Measurements from ENCODE around the gene UMPS. TPM values are rescaled to one million over a fixed set of nuclear protein-coding genes. Genes with fewer than 3 reads are reported as not detected.

UMPS gene
- total and polyA plus RNA-seq, 9 of the 15 experiments (the other 6 are each of a cell fraction or from before 2014, with no cell fraction given) = 28.9 to 91.0 (median 45.9) TPM

DNA sequence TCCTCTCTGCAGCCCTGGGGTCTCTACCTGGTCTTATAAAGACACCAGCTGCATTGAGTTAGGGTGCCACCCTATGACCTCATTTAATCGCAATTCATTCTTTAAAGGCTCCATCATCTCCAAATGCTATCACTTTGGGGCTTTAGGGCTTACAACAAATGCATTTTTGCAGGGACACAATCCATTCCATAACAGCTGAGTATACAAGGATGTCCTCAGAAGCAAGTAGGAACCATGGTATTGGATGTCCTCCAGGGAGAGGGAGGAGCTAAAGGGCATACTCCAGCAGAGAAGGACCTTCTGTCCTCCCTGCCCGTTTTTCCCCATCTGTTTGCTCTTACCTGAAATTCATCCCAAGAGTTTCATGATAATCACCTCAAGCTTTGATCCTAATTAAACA is 30.3 kb downstream of the UMPS start:
- no peak for TF ChIP-seq SPI1 (IDR thresholded peaks at IDR 0.05; ENCODE audit: borderline replicate concordance, low read depth, low read length)
- TF ChIP-seq, protein P1, sequence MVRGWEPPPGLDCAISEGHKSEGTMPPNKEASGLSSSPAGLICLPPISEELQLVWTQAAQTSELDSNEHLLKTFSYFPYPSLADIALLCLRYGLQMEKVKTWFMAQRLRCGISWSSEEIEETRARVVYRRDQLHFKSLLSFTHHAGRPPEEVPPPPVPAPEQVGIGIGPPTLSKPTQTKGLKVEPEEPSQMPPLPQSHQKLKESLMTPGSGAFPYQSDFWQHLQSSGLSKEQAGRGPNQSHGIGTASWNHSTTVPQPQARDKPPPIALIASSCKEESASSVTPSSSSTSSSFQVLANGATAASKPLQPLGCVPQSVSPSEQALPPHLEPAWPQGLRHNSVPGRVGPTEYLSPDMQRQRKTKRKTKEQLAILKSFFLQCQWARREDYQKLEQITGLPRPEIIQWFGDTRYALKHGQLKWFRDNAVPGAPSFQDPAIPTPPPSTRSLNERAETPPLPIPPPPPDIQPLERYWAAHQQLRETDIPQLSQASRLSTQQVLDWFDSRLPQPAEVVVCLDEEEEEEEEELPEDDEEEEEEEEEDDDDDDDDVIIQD (CRISPR knock-in tag; IDR thresholded peaks at IDR 0.05) = no peak
- no peak for TF ChIP-seq HDAC6 (IDR thresholded peaks at IDR 0.05; ENCODE audit: low read depth, low read length)
- TF ChIP-seq, protein P2, sequence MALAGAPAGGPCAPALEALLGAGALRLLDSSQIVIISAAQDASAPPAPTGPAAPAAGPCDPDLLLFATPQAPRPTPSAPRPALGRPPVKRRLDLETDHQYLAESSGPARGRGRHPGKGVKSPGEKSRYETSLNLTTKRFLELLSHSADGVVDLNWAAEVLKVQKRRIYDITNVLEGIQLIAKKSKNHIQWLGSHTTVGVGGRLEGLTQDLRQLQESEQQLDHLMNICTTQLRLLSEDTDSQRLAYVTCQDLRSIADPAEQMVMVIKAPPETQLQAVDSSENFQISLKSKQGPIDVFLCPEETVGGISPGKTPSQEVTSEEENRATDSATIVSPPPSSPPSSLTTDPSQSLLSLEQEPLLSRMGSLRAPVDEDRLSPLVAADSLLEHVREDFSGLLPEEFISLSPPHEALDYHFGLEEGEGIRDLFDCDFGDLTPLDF (CRISPR knock-in tag; IDR thresholded peaks at IDR 0.05) = no peak
- POLR2A ChIA-PET = interaction anchor here (0.6 to 1.1 kb wide), 2 partner anchors 16 to 190 kb away, joined by 4 read pairs; no protein-coding TSS in a partner anchor
- no peaks in the 10 kb centered on the region; the same call in 2 of the 3 replicates for H3K36me3 ChIP-seq (ENCODE audit: control insufficient read depth, insufficient read depth, low read length)
- no peak for DNase-seq (ENCODE audit: extremely low read depth in 1 of 4, low spot score in 3 of 4)
- CTCF ChIA-PET (ENCODE audit: low intra/inter-chr PET ratio) = interaction anchor here (2.0 kb wide), 1 partner anchor 141 kb away, joined by 25 read pairs; no protein-coding TSS in a partner anchor
- H3K9ac ChIP-seq (ENCODE audit: insufficient read depth in 1 of 2, low read depth in 2 of 2, low read length in 2 of 2) = no peak overlapping the region
- no TSS peak for BruUV-seq (replicated peaks)
- no peaks in the 10 kb centered on the region for H3K9me1 ChIP-seq (ENCODE audit: control insufficient read depth, insufficient read depth, low read length)
- no peaks in the 10 kb centered on the region; a peak in 1 of 5 replicates for H3K4me1 ChIP-seq (replicated peaks in 1 of 2; ENCODE audit: control insufficient read depth in 2 of 2, insufficient read depth in 2 of 2, low read length in 2 of 2)
- no peak overlapping the region for H2AFZ ChIP-seq (ENCODE audit: low read depth, low read length)
- H3K4me2 ChIP-seq (ENCODE audit: insufficient read depth, low read length) = no peak overlapping the region
- no peaks in the 10 kb centered on the region for H3K9me3 ChIP-seq (replicated peaks; ENCODE audit: control insufficient read depth, insufficient read depth, low read depth, low read length)
- H3K27ac ChIP-seq (ENCODE audit: extremely low read depth, low read depth, low read length) = no peak overlapping the region
- H3K79me2 ChIP-seq (ENCODE audit: control insufficient read depth, insufficient read depth, low read length) = no peaks in the 10 kb centered on the region
- no peak for ATAC-seq
- FAIRE-seq = no peak
- WGBS (ENCODE audit: insufficient coverage, low coverage, missing lambda C conversion rate) = 17% methylated on average over 2 of the region's 2 CpGs
- no peaks in the 10 kb centered on the region for H4K20me1 ChIP-seq (replicated peaks; ENCODE audit: control insufficient read depth, insufficient read depth, low read length)
- no peaks in the 10 kb centered on the region for H3K27me3 ChIP-seq (ENCODE audit: control insufficient read depth in 2 of 2, insufficient read depth in 2 of 2, low read length in 2 of 2)
- in situ Hi-C loops (cut with MboI) (loop anchor here (5.0 to 10.0 kb wide), 2 partner anchors 142 to 824 kb away; no protein-coding TSS in a partner anchor), intact Hi-C loops (cut with micrococcal nuclease) (loop anchor here (2.0 to 10.0 kb wide), 3 partner anchors 224 to 824 kb away; no protein-coding TSS in a partner anchor)
- no peak overlapping the region for H3K4me3 ChIP-seq
